Retina (tissue), 1 donor: ENCODE data around the gene MYL10.
"Not testable (repeated sequence)": the region's sequence is repeated elsewhere in the genome, so short reads cannot be mapped to it uniquely, and the experiment has no call there.

Source experiments
- DNase-seq: peaks from one replicate; pipeline ENCODE4 v3.0.0-alpha.2; 2016

The MYL10 gene

GRCh38 chr7:101650579-101651081 is 21.5 kb upstream of the MYL10 start:
- DNase-seq = no peak

- DNase-seq = not testable (repeated sequence)
These were observed 18.8 kb upstream of the MYL10 start for GRCh38 chr7:101647876-101648275.

- no peak for DNase-seq
These were observed 16.9 kb upstream of the MYL10 start for GRCh38 chr7:101645951-101646350.

GRCh38 chr7:101644879-101645278 is 15.8 kb upstream of the MYL10 start:
- DNase-seq = no peak

GRCh38 chr7:101639127-101639526 is 10.0 kb upstream of the MYL10 start:
- not testable (repeated sequence) for DNase-seq

GRCh38 chr7:101636822-101637623 is 7.9 kb upstream of the MYL10 start:
- DNase-seq = no peak

GRCh38 chr7:101635484-101635883 is 6.4 kb upstream of the MYL10 start:
- DNase-seq = no peak

- DNase-seq = no peak
These were observed 5.2 kb upstream of the MYL10 start for GRCh38 chr7:101634196-101634717.

- peak; percentile 41 for DNase-seq
These were observed 4.4 kb upstream of the MYL10 start for GRCh38 chr7:101633511-101633910.

- no peak for DNase-seq
These were observed 3.5 kb upstream of the MYL10 start for GRCh38 chr7:101632641-101633040.

- DNase-seq = no peak
These were observed 2.2 kb upstream of the MYL10 start for GRCh38 chr7:101631224-101631714.

- no peak for DNase-seq
These were observed 1.5 kb upstream of the MYL10 start for GRCh38 chr7:101630591-101630990.

GRCh38 chr7:101628522-101628921 is 574 bp downstream of the MYL10 start:
- DNase-seq = no peak

- no peak for DNase-seq
These were observed 2.3 kb downstream of the MYL10 start for GRCh38 chr7:101626758-101627157.

- no peak for DNase-seq
These were observed 2.9 kb downstream of the MYL10 start for GRCh38 chr7:101626069-101626671.

- DNase-seq = no peak
These were observed 3.9 kb downstream of the MYL10 start for GRCh38 chr7:101625031-101625791.

GRCh38 chr7:101624246-101625001 is 4.7 kb downstream of the MYL10 start:
- no peak for DNase-seq

- no peak for DNase-seq
These were observed 6.4 kb downstream of the MYL10 start for GRCh38 chr7:101622609-101623173.

- no peak for DNase-seq
These were observed 8.1 kb downstream of the MYL10 start for GRCh38 chr7:101620991-101621390.

- DNase-seq = no peak
These were observed 8.7 kb downstream of the MYL10 start for GRCh38 chr7:101620395-101620794.

GRCh38 chr7:101618916-101619315 is 10.2 kb downstream of the MYL10 start:
- DNase-seq = no peak
